Activated CD8-positive, alpha-beta T cell treated with anti-CD3 and anti-CD28 coated beads, Interleukin-2, amount 10 ng/mL, durations not matched to agents 7 days and 5 days (primary cell): ENCODE results near the gene DNAJC25. TPM values are rescaled to one million over a fixed set of nuclear protein-coding genes. Genes with fewer than 3 reads are reported as not detected.
"Not testable (repeated sequence)": the region's sequence is repeated elsewhere in the genome, so short reads cannot be mapped to it uniquely, and the experiment has no call there.

Source experiments
- ATAC-seq: fragments of 150-1000 bp; cut with Tn5 transposase; one replicate; pipeline ENCODE4 v1.10.0; 2021; ENCODE audit warnings: moderate library complexity
- CTCF ChIA-PET: fragments of 350-600 bp; sonication (Branson Sonifier 250); formaldehyde crosslinking; loops from one replicate; lab custom pipeline; 2021; ENCODE audit warnings: antibody characterized with exemption; lab: Charles Lee
- POLR2A ChIA-PET: fragments of 350-600 bp; sonication (Branson Sonifier 250); formaldehyde crosslinking; loops from one replicate; lab custom pipeline; 2021; ENCODE audit warnings: antibody characterized with exemption; lab: Charles Lee
- DNase-seq: peaks from one replicate; pipeline ENCODE4 v3.0.0-alpha.2; 2020
- H3K27ac Mint-ChIP-seq: one replicate; pipeline ENCODE4 v1.8.0; 2021; ENCODE audit warnings: mild to moderate bottlenecking, mixed read lengths
- H3K27me3 Mint-ChIP-seq: one replicate; pipeline ENCODE4 v1.8.0; 2021; ENCODE audit warnings: low read depth, mixed read lengths
- H3K36me3 Mint-ChIP-seq: one replicate; pipeline ENCODE4 v1.8.0; 2021; ENCODE audit warnings: low read depth, mixed read lengths
- H3K4me1 Mint-ChIP-seq: one replicate; pipeline ENCODE4 v1.8.0; 2021; ENCODE audit warnings: low read depth, mixed read lengths
- H3K4me3 Mint-ChIP-seq: one replicate; pipeline ENCODE4 v1.8.0; 2021; ENCODE audit warnings: mild to moderate bottlenecking, mixed read lengths
- H3K9me3 Mint-ChIP-seq: one replicate; pipeline ENCODE4 v1.8.0; 2022; ENCODE audit warnings: mixed read lengths; ENCODE audit not compliant: insufficient read depth
- total RNA-seq, 2 experiments: library from RNA; stranded (reverse); gene quantifications; one replicate each; pipeline ENCODE4 v1.2.3, GENCODE V29; 2021

The DNAJC25 gene
- total RNA-seq, 2 experiments from 2014 or later, result 3.9 to 4.2 TPM

DNA sequence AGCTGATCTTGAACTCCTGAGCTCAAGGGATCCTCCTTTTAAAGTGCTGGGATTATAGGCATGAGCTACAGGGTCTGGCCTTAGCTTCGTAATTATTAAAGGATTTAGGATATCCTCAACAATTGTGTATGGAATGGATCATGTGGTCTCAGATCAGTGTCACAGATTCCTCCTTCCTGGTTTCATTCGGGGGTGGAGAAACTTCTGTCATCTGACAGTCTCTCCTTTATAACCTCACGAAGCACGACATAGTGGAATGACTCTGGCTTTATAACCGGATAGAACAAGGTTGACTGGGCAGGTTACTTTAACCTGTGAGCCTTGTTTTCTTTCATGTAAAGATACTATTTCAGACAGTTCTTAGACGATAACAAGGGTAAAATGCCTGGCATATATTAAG, 25.9 kb downstream of the DNAJC25 start:
- no peak overlapping the region for H3K27ac Mint-ChIP-seq
- no peak for DNase-seq
- POLR2A ChIA-PET, result no interaction called here
- CTCF ChIA-PET, result interaction anchor here (0.6 kb wide), 1 partner anchor 1152 kb away, joined by 3 read pairs; no protein-coding TSS in a partner anchor
- H3K36me3 Mint-ChIP-seq, result peaks cover 14% of the 10 kb centered on the region
- H3K4me3 Mint-ChIP-seq, result no peak overlapping the region
- peaks cover 5% of the 10 kb centered on the region for H3K4me1 Mint-ChIP-seq
- ATAC-seq, result no peak
- H3K27me3 Mint-ChIP-seq, result no peaks in the 10 kb centered on the region
- H3K9me3 Mint-ChIP-seq, result no peaks in the 10 kb centered on the region

GRCh38 chr9:111658943-111659342, 27.8 kb downstream of the DNAJC25 start:
- H3K4me1 Mint-ChIP-seq, result peaks cover 18% of the 10 kb centered on the region
- CTCF ChIA-PET, result no interaction called here
- no peak overlapping the region for H3K27ac Mint-ChIP-seq
- no peaks in the 10 kb centered on the region for H3K9me3 Mint-ChIP-seq
- DNase-seq (no peak), ATAC-seq (no peak)
- H3K27me3 Mint-ChIP-seq, result no peaks in the 10 kb centered on the region
- peaks cover 15% of the 10 kb centered on the region for H3K36me3 Mint-ChIP-seq
- H3K4me3 Mint-ChIP-seq, result no peak overlapping the region
- POLR2A ChIA-PET, result no interaction called here

GRCh38 chr9:111659691-111660090, 28.6 kb downstream of the DNAJC25 start:
- ATAC-seq, result no peak
- Mint-ChIP-seq H3K27ac (no peak overlapping the region), H3K9me3 (no peaks in the 10 kb centered on the region), H3K36me3 (peaks cover 15% of the 10 kb centered on the region), H3K4me1 (peaks cover 23% of the 10 kb centered on the region), H3K4me3 (no peak overlapping the region), H3K27me3 (no peaks in the 10 kb centered on the region)
- POLR2A ChIA-PET, result no interaction called here
- DNase-seq, result no peak
- CTCF ChIA-PET, result no interaction called here

DNA sequence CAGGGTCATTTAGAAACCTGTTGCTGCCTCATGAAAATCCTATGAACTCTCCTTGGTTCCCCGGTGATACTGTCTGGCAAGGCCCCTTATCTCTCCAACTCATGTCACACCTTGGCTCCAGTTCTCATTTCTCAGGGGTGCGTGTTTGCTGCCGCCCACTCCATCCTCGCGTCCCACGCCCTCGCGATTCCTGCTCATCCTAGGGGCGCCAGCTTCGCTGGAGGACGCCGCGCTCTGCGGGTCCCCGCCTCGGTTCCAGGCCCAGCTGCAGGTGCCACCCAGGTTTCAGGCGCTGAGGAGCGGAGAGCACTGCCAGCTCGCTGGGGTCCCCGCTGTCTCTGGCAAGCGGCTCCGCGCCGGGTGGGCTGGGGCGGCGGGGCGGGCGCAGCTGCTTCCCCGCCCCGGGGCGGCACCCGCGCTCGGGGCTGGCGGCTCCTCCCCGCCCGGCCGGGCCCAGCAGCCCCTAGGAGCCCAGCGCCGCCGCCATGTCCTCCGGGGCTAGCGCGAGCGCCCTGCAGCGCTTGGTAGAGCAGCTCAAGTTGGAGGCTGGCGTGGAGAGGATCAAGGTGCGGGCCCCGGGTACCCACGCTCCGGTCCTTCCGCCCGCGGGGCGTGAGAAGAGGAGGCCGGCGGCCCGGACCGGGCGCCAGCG, 30.1 kb downstream of the DNAJC25 start, which contains the start of gene GNG10:
TSS of gene GNG10 (plus strand) at position 456 of the 652 bp plus-strand sequence. CDS start at position 486, 30 bp downstream.
- no peaks in the 10 kb centered on the region for H3K9me3 Mint-ChIP-seq
- ATAC-seq (peak; percentile 95), DNase-seq (peak; percentile 67)
- ChIA-PET POLR2A (interaction anchor here (0.8 to 2.2 kb wide), 4 partner anchors 10 to 1405 kb away, joined by 3 to 5 read pairs (median 4); partner anchors contain the start of genes DNAJC25 and TXN), CTCF (interaction anchor here (0.7 kb wide), 1 partner anchor 31 kb away, joined by 3 read pairs; no protein-coding TSS in a partner anchor)
- peak within 1 kb of the TSS; percentile 88 for H3K27ac Mint-ChIP-seq
- H3K27me3 Mint-ChIP-seq, result no peaks in the 10 kb centered on the region
- H3K4me3 Mint-ChIP-seq, result peak within 1 kb of the TSS; percentile 93
- peaks cover 17% of the 10 kb centered on the region for H3K36me3 Mint-ChIP-seq
- H3K4me1 Mint-ChIP-seq, result peaks cover 23% of the 10 kb centered on the region

- DNase-seq, result peak; percentile 46
- Mint-ChIP-seq H3K9me3 (no peaks in the 10 kb centered on the region), H3K4me3 (peak overlapping the region; percentile 93), H3K27me3 (no peaks in the 10 kb centered on the region), H3K27ac (peak overlapping the region; percentile 88), H3K4me1 (peaks cover 25% of the 10 kb centered on the region), H3K36me3 (peaks cover 21% of the 10 kb centered on the region)
- ChIA-PET CTCF (interaction anchor here (0.9 kb wide), 1 partner anchor 413 kb away, joined by 5 read pairs; no protein-coding TSS in a partner anchor), POLR2A (interaction anchor here (0.8 to 2.2 kb wide), 8 partner anchors 10 to 1406 kb away, joined by 3 to 5 read pairs (median 3); partner anchors contain the start of genes DNAJC25, TXN and UGCG)
- peak; percentile 40 for ATAC-seq
These were observed 30.8 kb downstream of the DNAJC25 start for GRCh38 chr9:111661802-111662521.

GRCh38 chr9:111662576-111663300, 31.6 kb downstream of the DNAJC25 start:
- Mint-ChIP-seq H3K4me1 (peaks cover 25% of the 10 kb centered on the region), H3K9me3 (no peaks in the 10 kb centered on the region), H3K4me3 (peak overlapping the region; percentile 93), H3K27me3 (no peaks in the 10 kb centered on the region), H3K27ac (peak overlapping the region; percentile 88), H3K36me3 (peaks cover 28% of the 10 kb centered on the region)
- ChIA-PET POLR2A (interaction anchor here (0.8 to 2.2 kb wide), 5 partner anchors 30 to 387 kb away, joined by 3 to 5 read pairs (median 3); partner anchors contain the start of genes DNAJC25 and UGCG), CTCF (interaction anchor here (0.9 kb wide), 1 partner anchor 412 kb away, joined by 5 read pairs; no protein-coding TSS in a partner anchor)
- DNase-seq (peak; percentile 40), ATAC-seq (peak; percentile 12)

- ChIA-PET POLR2A (interaction anchor here (1.8 kb wide), 1 partner anchor 11 kb away, joined by 4 read pairs; no protein-coding TSS in a partner anchor), CTCF (no interaction called here)
- Mint-ChIP-seq H3K27me3 (no peaks in the 10 kb centered on the region), H3K27ac (peak overlapping the region; percentile 88), H3K4me3 (peak overlapping the region; percentile 93), H3K36me3 (peaks cover 31% of the 10 kb centered on the region), H3K4me1 (peaks cover 25% of the 10 kb centered on the region), H3K9me3 (no peaks in the 10 kb centered on the region)
- no peak for ATAC-seq
- DNase-seq, result no peak
These were observed 32.2 kb downstream of the DNAJC25 start for GRCh38 chr9:111663301-111663823.

DNA sequence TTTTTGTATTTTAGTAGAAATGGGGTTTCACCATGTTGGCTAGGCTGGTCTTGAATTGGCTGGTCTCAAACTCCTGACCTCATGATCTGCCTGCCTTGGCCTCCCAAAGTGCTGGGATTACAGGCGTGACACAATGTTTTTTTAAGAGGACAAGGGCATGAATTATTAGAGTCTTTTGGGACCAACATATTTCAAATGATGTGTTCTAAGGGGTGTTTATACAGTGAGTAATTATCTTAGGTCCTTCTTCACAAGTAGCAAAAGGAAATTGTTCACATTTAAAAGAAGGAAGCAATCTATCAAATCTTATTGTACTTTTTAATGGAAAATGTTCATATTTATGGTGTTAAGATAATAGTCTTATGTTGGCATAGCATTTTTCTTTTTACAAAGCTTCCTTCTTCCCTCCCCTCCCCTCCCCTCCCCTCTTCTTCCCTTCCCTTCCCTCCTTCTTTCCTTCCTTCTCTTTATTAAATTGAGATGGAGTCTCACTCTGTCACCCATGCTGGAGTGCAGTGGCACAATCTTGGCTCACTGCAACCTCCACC, 37.0 kb downstream of the DNAJC25 start:
- POLR2A ChIA-PET, result no interaction called here
- Mint-ChIP-seq H3K27ac (no peak overlapping the region), H3K36me3 (peaks cover 37% of the 10 kb centered on the region), H3K9me3 (no peaks in the 10 kb centered on the region), H3K4me1 (peaks cover 12% of the 10 kb centered on the region), H3K4me3 (no peak overlapping the region), H3K27me3 (no peaks in the 10 kb centered on the region)
- DNase-seq (no peak), ATAC-seq (no peak)
- CTCF ChIA-PET, result no interaction called here

DNA sequence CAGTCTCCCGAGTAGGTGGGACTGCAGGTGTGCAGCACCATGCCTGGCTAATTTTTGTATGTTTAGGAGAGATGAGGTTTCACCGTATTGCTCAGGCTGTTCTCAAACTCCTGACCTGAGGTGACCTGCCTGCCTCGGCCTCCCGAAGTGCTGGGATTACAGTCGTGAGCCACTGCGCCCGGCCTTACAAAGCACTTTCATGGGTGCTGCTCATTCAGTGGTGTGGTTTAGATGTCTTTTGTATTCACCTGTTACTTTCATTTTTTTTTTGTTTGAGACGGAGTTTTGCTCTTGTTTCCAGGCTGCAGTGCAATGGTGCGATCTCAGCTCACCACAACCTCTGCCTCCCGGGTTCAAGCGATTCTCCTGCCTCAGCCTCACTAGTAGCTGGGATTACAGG, 37.5 kb downstream of the DNAJC25 start:
- H3K4me3 Mint-ChIP-seq, ATAC-seq, H3K9me3 Mint-ChIP-seq, H3K27me3 Mint-ChIP-seq, DNase-seq, H3K4me1 Mint-ChIP-seq, CTCF ChIA-PET, POLR2A ChIA-PET, H3K27ac Mint-ChIP-seq: not testable (repeated sequence)
- H3K36me3 Mint-ChIP-seq, result peaks cover 37% of the 10 kb centered on the region

GRCh38 chr9:111674319-111674718, 43.2 kb downstream of the DNAJC25 start:
- Mint-ChIP-seq H3K27me3 (no peaks in the 10 kb centered on the region), H3K27ac (no peak overlapping the region), H3K4me1 (no peaks in the 10 kb centered on the region), H3K9me3 (no peaks in the 10 kb centered on the region), H3K4me3 (no peak overlapping the region), H3K36me3 (peaks cover 29% of the 10 kb centered on the region)
- DNase-seq (no peak), ATAC-seq (no peak)
- CTCF ChIA-PET, result interaction anchor here (1.0 kb wide), 1 partner anchor 76 kb away, joined by 4 read pairs; no protein-coding TSS in a partner anchor
- POLR2A ChIA-PET, result interaction anchor here (1.3 kb wide), 1 partner anchor 10 kb away, joined by 4 read pairs; no protein-coding TSS in a partner anchor
